Medulla oblongata (tissue), 1 donor: ENCODE results near the gene E2F8.
A peak's percentile ranks its signal among the peaks of the same experiment; 100 is the strongest.
"Not testable (repeated sequence)": the region's sequence is repeated elsewhere in the genome, so short reads cannot be mapped to it uniquely, and the experiment has no call there.

Source experiments
- DNase-seq: peaks from one replicate; pipeline ENCODE4 v3.0.0-alpha.2; 2015; ENCODE audit errors: extremely low spot score

Gene E2F8

DNA sequence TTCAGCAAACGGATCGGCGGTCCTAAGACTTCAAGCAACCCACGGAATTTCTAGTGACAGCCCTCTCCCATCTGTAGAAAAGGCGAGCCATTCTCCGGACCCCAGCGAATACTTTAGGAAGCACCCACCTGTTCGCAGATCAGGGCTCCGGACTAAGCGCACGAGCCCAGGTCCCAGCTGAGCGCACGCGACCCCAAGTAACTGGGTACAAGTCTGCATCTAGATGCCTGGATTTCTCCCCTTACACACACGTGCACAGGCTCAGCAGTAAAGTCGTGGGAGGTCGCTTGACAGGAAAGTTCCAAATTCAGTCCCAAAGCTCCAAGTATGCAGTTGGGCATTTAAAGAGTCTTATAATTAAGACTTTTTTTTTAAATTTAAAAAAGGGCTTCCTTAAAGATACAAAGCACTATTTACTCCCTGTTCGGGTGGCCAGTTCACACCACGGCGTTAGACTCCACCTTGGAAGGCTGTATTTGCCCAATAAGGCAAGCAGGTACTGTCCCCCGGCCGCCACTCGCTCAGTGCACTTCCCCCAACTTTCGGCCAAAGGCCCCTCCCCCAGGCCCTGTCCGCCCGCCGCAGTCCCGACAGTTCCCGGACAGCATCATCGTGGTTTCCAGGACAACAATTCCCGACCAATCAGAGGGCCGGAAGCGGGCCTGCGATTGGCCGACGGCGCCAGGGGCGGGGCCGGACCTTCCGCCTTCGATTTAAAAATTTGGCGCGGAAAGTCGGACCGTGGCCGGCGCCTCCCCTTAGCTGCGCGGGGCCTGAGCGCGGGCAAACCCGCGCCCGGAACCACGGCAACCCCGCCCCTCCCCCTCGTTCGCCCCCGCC is at the start of gene E2F8:
E2F8 (minus strand) TSS at position 526 of the 840 bp plus-strand sequence. CDS start 824 bp downstream, outside the sequence.
- DNase-seq, result peak; percentile 91

- DNase-seq, result no peak
Observed at GRCh38 chr11:19290356-19290755, 49.6 kb upstream of the E2F8 start.

GRCh38 chr11:19288256-19288655 is 47.5 kb upstream of the E2F8 start:
- DNase-seq, result no peak

GRCh38 chr11:19286411-19286810 is 45.7 kb upstream of the E2F8 start:
- no peak for DNase-seq

- no peak for DNase-seq
Observed at GRCh38 chr11:19284881-19285280, 44.1 kb upstream of the E2F8 start.

- no peak for DNase-seq
Observed at GRCh38 chr11:19283991-19284390, 43.2 kb upstream of the E2F8 start.

GRCh38 chr11:19281555-19281954 is 40.8 kb upstream of the E2F8 start:
- no peak for DNase-seq

- DNase-seq, result peak; percentile 11
Observed at GRCh38 chr11:19281041-19281440, 40.3 kb upstream of the E2F8 start.

DNA sequence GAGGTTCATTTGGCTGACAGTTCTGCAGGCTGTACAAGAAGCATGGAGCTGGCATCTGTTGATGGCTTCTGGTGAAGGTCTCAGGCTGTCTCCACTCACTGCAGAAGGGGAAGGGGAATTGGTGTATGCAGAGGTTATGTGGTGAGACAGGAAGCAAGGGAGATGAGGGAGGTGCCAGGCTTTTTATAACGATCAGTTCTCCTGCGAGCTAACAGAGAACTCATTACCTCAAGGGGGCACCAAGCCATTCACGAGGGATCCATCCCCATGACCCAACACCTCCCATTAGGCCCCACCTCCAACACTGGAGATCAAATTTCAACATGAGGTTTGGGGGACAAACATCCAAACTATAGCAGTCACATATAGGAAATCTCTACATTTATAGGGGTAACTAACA is 38.7 kb upstream of the E2F8 start:
- DNase-seq, result no peak

DNA sequence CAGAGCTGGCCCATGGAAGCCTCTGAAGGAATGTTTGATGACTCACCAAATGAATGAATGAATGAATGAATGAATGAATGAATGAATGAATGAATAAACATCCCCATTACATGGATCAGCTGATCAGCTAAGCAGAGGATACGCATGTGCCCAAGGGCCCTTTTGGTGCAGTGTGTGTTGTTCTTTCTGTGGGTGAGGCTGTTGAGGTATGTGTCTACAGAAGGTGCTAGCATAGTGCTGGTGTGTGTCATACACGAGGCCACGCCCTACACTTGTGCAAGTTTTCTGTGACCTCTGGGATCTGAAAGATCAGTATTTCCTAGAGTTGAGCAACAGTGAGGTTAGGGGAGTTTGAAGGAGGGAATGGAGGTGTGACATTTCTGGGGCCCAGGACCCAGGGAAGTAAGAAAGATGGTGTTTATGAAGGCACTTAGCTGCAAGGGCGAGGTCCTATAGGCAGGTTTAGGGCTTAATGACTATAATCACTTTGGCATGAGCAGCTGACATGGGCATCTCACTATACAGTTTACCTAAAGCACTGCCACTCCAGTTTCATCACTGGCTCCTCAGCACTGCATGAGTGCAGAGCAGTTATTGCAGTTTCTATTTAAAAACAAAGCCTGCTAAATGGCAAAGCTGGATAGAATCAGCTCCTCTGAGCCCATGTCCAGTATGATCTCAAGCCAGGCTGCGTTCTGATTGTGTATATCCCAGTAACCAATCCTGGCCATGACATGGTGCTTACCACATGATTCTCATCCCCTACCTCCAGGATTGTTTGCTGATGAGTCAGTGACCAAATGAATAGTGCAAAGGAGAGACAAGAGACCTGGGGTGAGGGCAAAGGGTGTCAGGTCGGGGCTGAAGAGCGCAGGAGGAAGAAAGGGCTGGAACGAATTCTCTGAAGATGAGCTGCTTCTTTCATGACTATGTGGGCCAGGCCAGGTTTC is 36.4 kb upstream of the E2F8 start:
- no peak for DNase-seq

- no peak for DNase-seq
Observed at GRCh38 chr11:19275496-19275895, 34.8 kb upstream of the E2F8 start.

DNA sequence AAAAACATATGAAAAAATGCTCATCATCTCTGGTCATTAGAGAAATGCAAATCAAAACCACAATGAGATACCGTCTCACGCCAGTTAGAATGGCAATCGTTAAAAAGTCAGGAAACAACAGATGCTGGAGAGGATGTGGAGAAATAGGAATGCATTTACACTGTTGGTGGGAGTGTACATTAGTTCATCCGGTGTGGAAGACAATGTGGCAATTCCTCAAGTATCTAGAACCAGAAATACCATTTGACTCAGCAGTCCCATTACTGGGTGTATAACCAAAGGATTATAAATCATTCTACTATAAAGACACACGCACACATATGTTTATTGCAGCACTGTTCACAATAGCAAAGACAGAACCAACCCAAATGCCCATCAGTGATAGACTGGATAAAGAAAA is 32.5 kb upstream of the E2F8 start:
- not testable (repeated sequence) for DNase-seq

DNA sequence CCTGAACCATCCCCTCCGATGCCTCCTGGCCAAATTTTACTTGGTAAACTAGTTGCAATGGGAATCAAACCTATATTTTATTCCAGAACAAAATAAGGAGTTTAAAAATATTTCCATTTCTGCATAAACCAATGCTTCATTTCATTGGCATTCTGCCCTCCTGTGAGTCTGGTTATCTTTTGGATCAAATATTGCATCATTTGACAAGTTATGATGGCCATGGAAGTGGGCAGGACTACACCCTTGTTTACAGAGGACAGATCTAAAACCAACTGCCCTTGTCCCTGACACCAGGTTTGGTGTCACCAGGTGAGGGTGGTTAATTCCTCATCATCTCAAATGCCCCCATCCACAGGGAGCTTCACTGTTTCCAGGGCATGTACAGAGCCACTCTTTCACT is 28.2 kb upstream of the E2F8 start:
- no peak for DNase-seq

GRCh38 chr11:19267567-19267966 is 26.8 kb upstream of the E2F8 start:
- DNase-seq, result no peak

DNA sequence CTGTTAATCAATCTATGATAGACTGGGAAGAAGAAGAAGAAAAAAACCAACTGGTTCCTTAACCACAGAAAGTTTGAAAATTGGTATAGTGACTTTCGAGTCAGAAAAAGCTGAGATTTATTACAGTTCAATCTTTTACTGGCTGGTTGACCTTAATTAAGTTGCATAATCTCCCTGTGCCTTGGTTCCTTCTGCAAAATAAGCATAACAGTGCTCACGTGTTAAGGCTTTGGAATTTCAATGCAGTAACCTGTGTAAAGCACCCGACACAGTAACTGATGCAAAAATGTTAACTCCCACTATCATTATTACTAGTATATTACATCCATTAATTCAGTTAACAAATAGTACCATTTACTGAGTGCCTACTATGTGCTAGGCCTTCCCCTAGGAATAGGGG is 22.6 kb upstream of the E2F8 start:
- DNase-seq, result no peak

DNA sequence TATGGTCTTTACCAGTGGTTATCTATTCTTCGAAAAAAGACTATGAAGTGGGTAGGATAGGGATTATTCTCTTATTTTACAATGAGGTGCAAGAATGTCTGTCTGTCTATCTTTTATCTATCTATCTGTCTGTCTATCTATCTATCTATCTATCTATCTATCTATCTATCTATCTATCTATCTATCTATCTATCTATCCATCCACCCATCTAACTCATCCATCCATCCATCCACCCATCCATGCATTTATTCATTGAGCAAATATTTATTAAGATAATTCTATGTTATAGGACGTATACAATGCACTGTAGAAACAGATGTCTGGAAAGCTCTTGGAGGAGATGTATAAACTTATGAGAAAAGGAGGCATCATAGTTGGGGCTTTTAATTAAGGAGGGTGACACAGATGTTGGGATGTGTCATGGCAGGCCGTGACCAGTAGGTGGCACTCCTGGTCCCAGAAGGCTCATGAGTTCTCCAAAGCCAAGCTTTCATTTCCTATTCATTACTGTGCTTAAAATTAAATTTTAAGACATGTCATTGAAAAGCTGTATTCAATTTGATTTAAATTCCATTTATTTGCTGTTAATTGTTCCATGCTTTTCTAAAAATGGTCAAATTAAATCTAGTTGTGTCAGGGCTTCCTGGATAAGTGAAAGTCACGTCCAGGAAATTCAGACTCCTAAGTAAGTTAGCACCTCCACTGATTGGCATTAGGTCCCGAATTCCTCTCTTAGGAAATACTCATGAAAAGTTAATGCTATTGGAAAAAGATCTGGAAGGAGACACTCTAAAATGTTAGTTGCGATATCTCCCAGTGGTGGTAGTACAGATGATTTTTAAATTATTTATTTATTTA is 19.0 kb upstream of the E2F8 start:
- DNase-seq, result peak; percentile 83

GRCh38 chr11:19258641-19259230 is 18.0 kb upstream of the E2F8 start:
- no peak for DNase-seq

- DNase-seq, result not testable (repeated sequence)
Observed at GRCh38 chr11:19254441-19254840, 13.7 kb upstream of the E2F8 start.

DNA sequence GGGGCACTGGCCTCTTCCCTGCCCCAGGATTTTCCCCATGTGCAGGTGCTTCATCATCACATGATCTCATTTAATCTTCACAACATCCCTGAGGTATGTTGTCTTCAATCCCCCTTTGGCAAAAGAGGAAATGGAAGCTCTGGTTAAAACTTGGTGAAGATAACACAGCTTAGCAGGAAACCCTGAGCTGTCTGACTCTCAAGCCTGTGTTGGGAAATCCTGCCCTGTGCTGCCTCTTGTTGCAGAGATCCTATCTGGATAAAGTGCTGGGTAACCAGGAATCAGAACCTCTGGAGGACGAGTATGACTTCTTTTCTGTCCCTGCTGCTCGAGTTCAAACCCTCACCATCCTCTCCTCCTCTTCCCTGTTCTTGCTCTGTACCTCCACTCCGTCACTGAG is 13.1 kb upstream of the E2F8 start:
- no peak for DNase-seq

DNA sequence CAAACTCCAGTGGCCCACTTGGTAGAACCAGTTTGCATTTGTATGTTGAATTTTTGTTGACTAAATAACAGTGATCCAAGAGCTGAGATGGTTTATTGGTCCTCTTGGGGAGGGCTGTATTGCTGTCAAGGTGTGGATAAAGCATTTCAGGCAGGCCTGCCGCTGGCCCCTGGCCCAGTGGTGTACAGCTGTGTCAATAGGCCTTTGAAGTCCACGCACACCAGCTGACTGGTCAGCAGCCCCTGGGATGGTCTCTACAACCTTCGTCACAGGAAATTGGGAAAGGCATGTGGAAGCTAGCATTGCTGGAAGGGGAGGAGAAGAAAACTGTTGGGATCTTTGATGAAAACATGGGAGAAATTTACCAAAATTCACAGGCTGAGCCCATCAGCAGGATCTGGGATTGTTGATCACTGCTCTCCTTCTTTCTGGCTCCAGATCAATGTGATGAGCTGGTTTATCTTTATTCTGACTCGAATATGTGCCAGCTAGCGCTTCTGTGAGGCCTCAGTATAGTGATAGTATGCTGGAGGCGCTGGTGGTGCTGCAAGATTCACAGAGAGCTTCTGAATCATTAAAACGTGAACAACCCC is 12.5 kb upstream of the E2F8 start:
- DNase-seq, result no peak
